CD4-positive, alpha-beta T cell treated with Interleukin-4 for 1 hour (primary cell): ENCODE data around the gene ERC2.

Experiments
- DNase-seq, 2 donors: peaks; one replicate each; pipeline ENCODE4 v3.0.0-alpha.2; 2020 to 2022

ERC2 gene

GRCh38 chr3:55626279-55626665, 842.0 kb downstream of the ERC2 start:
- DNase-seq, result no peak

- peak; percentile 24 to 81 for DNase-seq
Observed at GRCh38 chr3:55624238-55624637, 844.0 kb downstream of the ERC2 start.

GRCh38 chr3:55623786-55624185, 844.5 kb downstream of the ERC2 start:
- no peak for DNase-seq

- DNase-seq, result no peak
Observed at GRCh38 chr3:55622733-55623132, 845.5 kb downstream of the ERC2 start.

GRCh38 chr3:55622116-55622515, 846.2 kb downstream of the ERC2 start:
- no peak for DNase-seq

GRCh38 chr3:55621648-55622047, 846.6 kb downstream of the ERC2 start:
- DNase-seq, result no peak

- DNase-seq, result no peak
Observed at GRCh38 chr3:55621026-55621422, 847.2 kb downstream of the ERC2 start.

GRCh38 chr3:55620351-55621025, 847.8 kb downstream of the ERC2 start:
- peak; percentile 13 to 65 for DNase-seq

- DNase-seq, result no peak
Observed at GRCh38 chr3:55619046-55619808, 849.0 kb downstream of the ERC2 start.

- DNase-seq, result no peak
Observed at GRCh38 chr3:55617385-55617784, 850.9 kb downstream of the ERC2 start.

- no peak for DNase-seq
Observed at GRCh38 chr3:55616803-55617202, 851.5 kb downstream of the ERC2 start.

- DNase-seq, result peak in 1 of 2 donors; percentile 27
Observed at GRCh38 chr3:55615694-55616295, 852.5 kb downstream of the ERC2 start.

- DNase-seq, result no peak
Observed at GRCh38 chr3:55615039-55615693, 853.1 kb downstream of the ERC2 start.

GRCh38 chr3:55611121-55611520, 857.1 kb downstream of the ERC2 start:
- no peak for DNase-seq

- DNase-seq, result no peak
Observed at GRCh38 chr3:55609230-55609827, 858.9 kb downstream of the ERC2 start.

GRCh38 chr3:55608301-55608937, 859.8 kb downstream of the ERC2 start:
- no peak for DNase-seq

- no peak for DNase-seq
Observed at GRCh38 chr3:55607844-55608243, 860.4 kb downstream of the ERC2 start.

GRCh38 chr3:55607175-55607574, 861.1 kb downstream of the ERC2 start:
- DNase-seq, result no peak

- no peak for DNase-seq
Observed at GRCh38 chr3:55605443-55606236, 862.6 kb downstream of the ERC2 start.

- no peak for DNase-seq
Observed at GRCh38 chr3:55604846-55605245, 863.4 kb downstream of the ERC2 start.

GRCh38 chr3:55604402-55604801, 863.9 kb downstream of the ERC2 start:
- DNase-seq, result no peak
